HEK293T (cell line): ENCODE measurements around the gene MYO9A.

Experiments used
- CTCF ChIA-PET: fragments of 350-600 bp; formaldehyde crosslinking; extraction: SDS; loops from one replicate; lab custom pipeline; 2021; ENCODE audit warnings: antibody characterized with exemption, inconsistent platforms; lab: Yijun Ruan, JAX
- POLR2A ChIA-PET: fragments of 350-600 bp; formaldehyde crosslinking; extraction: SDS; loops from one replicate; lab custom pipeline; 2020; ENCODE audit warnings: antibody characterized with exemption, inconsistent platforms; lab: Yijun Ruan, JAX
- DNase-seq: peaks from one replicate; pipeline ENCODE4 v3.0.0; 2012; ENCODE audit warnings: mixed read lengths; ENCODE audit errors: extremely low spot score
- BHLHE40 ChIP-seq: fragments of 450-650 bp; IDR thresholded peaks from 2 replicates; pipeline ENCODE4 v1.6.1; 2016; ENCODE audit warnings: mild to moderate bottlenecking, moderate library complexity, borderline replicate concordance
- CTBP1 ChIP-seq: fragments of 450-650 bp; IDR thresholded peaks from 2 replicates; pipeline ENCODE4 v1.6.1; 2016; ENCODE audit warnings: borderline replicate concordance
- ELF4 ChIP-seq: fragments of 450-650 bp; IDR thresholded peaks from 2 replicates; pipeline ENCODE4 v1.6.1; 2017; ENCODE audit warnings: antibody characterized with exemption
- FOXK2 ChIP-seq: fragments of 450-650 bp; IDR thresholded peaks from 2 replicates; pipeline ENCODE4 v1.6.1; 2016; ENCODE audit warnings: mild to moderate bottlenecking
- FOXM1 ChIP-seq: fragments of 450-650 bp; IDR thresholded peaks from 2 replicates; pipeline ENCODE4 v1.6.1; 2017; ENCODE audit warnings: mild to moderate bottlenecking, borderline replicate concordance
- HDGF ChIP-seq: fragments of 450-650 bp; IDR thresholded peaks from 2 replicates; pipeline ENCODE4 v1.6.1; 2017; ENCODE audit warnings: antibody characterized with exemption, borderline replicate concordance
- NFRKB ChIP-seq: fragments of 450-650 bp; IDR thresholded peaks from 2 replicates; pipeline ENCODE4 v1.6.1; 2016; ENCODE audit warnings: mild to moderate bottlenecking, moderate library complexity
- SP1 ChIP-seq: fragments of 450-650 bp; IDR thresholded peaks from 2 replicates; pipeline ENCODE4 v1.6.1; 2017
- TARDBP ChIP-seq: fragments of 450-650 bp; IDR thresholded peaks from 2 replicates; pipeline ENCODE4 v1.6.1; 2016

The MYO9A gene

DNA sequence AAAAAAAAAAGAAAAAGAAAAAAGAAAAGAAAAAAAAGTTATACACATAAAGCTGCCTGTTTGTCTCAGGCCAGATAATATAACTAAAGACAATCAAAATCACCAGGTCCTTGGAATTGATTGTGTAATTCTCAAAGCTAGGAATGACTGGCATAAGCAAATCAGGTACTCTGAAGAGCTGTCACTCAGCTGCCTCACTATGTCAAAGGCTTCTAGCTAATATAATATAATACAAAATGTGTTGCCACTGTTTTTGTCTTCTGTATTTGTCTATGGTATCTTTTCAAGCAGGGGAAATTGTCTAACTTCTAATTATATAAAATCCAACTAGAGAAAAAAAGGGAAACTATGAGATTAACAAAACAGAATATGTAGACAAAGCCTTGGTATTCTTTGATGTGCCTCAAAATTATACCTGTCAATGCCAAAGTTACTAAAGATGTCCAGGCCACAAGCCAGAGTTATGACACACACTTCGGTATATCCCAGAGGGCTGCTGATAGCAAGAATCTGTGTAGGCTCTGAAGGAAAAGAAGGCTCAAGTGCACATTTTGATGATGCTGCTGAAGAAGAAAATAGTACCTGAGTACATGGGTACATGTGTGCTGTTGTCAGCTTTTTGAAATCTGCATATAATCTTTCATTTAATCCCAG is 344.6 kb downstream of the MYO9A start:
- ChIA-PET CTCF (interaction anchor here (0.9 kb wide), 1 partner anchor 11 kb away, joined by 3 read pairs; no protein-coding TSS in a partner anchor), POLR2A (no interaction called here)
- DNase-seq, result no peak
- no peak for TF ChIP-seq HDGF
- TF ChIP-seq BHLHE40, result no peak
- TF ChIP-seq ELF4, result no peak
- no peak for TF ChIP-seq NFRKB
- TF ChIP-seq SP1, result no peak
- no peak for TF ChIP-seq FOXM1
- TF ChIP-seq CTBP1, result no peak
- no peak for TF ChIP-seq TARDBP
- no peak for TF ChIP-seq FOXK2
